ENCODE results near the gene DCLRE1B. TPM values are rescaled to one million over a fixed set of nuclear protein-coding genes. Genes with fewer than 3 reads are reported as not detected.
A peak's percentile ranks its signal among the peaks of the same experiment; 100 is the strongest.

The DCLRE1B gene
- total and polyA plus RNA-seq, 9 of the 15 experiments (the other 6 are each of a cell fraction or from before 2014, with no cell fraction given): 10.6 to 28.8 (median 17.2) TPM

DNA sequence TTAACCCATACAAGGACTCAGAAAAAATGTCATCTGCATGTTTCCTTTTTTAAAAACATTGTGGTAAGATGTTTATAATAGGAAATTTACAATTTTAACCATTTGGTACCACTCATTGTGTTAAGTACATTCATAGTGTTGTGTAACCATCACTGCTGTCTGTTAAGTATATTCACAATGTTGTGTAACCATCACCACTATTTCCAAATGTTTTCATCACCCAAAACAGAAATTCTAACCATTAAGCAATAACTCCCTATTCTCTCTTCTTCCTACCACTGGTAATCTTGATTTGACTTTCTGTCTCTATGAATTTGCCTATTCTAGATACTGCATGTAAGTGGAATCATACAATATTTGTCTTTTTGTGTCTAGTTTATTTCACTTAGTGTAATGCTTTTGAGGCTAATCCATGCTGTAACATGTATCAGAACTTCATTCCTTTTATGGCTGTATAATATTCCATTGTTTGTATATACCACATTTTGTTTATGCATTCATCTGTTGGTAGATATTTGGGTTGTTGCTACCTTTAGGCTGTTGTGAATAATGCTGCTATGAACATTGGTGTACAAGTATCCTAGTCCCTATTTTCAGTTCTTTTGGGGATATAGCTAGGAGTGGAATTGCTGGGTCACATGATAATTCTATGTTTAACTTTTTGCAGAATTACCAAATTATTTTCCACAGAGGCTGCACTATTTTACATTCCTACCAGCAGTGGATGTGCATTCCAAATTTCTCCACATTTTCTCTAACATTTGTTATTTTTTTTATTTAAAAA is 38.1 kb downstream of the DCLRE1B start:
- H3K9ac ChIP-seq (ENCODE audit: insufficient read depth in 1 of 2, low read depth in 2 of 2, low read length in 2 of 2): no peak overlapping the region
- TSS peak; percentile 9 for BruUV-seq (replicated peaks)
- H3K4me2 ChIP-seq (ENCODE audit: insufficient read depth, low read length): no peak overlapping the region
- DNase-seq (ENCODE audit: extremely low read depth in 1 of 4, low spot score in 3 of 4) (no peak), ATAC-seq (no peak), FAIRE-seq (no peak)
- peaks cover 7 to 15% of the 10 kb centered on the region in 2 experiments; a peak in 3 of 5 replicates for H3K4me1 ChIP-seq (replicated peaks in 1 of 2; ENCODE audit: control insufficient read depth in 2 of 2, insufficient read depth in 2 of 2, low read length in 2 of 2)
- no peaks in the 10 kb centered on the region for H3K9me3 ChIP-seq (replicated peaks; ENCODE audit: control insufficient read depth, insufficient read depth, low read depth, low read length)
- in situ Hi-C loops (cut with MboI) (no loop called here), intact Hi-C loops (cut with micrococcal nuclease) (no loop called here)
- no peaks in the 10 kb centered on the region for H3K27me3 ChIP-seq (ENCODE audit: control insufficient read depth in 2 of 2, insufficient read depth in 2 of 2, low read length in 2 of 2)
- H2AFZ ChIP-seq (ENCODE audit: low read depth, low read length): no peak overlapping the region
- ChIA-PET POLR2A (interaction anchor here (0.9 to 7.3 kb wide), 2 partner anchors 9 to 13 kb away, joined by 4 to 61 read pairs; partner anchors contain the start of gene HIPK1), CTCF (ENCODE audit: low intra/inter-chr PET ratio) (no interaction called here)
- H4K20me1 ChIP-seq (replicated peaks; ENCODE audit: control insufficient read depth, insufficient read depth, low read length): peaks cover 9% of the 10 kb centered on the region; the same call in 1 of the 2 replicates
- peaks cover 54% of the 10 kb centered on the region for H3K36me3 ChIP-seq (ENCODE audit: control insufficient read depth, insufficient read depth, low read length)
- H3K9me1 ChIP-seq (ENCODE audit: control insufficient read depth, insufficient read depth, low read length): no peaks in the 10 kb centered on the region
- TF ChIP-seq, protein P1, sequence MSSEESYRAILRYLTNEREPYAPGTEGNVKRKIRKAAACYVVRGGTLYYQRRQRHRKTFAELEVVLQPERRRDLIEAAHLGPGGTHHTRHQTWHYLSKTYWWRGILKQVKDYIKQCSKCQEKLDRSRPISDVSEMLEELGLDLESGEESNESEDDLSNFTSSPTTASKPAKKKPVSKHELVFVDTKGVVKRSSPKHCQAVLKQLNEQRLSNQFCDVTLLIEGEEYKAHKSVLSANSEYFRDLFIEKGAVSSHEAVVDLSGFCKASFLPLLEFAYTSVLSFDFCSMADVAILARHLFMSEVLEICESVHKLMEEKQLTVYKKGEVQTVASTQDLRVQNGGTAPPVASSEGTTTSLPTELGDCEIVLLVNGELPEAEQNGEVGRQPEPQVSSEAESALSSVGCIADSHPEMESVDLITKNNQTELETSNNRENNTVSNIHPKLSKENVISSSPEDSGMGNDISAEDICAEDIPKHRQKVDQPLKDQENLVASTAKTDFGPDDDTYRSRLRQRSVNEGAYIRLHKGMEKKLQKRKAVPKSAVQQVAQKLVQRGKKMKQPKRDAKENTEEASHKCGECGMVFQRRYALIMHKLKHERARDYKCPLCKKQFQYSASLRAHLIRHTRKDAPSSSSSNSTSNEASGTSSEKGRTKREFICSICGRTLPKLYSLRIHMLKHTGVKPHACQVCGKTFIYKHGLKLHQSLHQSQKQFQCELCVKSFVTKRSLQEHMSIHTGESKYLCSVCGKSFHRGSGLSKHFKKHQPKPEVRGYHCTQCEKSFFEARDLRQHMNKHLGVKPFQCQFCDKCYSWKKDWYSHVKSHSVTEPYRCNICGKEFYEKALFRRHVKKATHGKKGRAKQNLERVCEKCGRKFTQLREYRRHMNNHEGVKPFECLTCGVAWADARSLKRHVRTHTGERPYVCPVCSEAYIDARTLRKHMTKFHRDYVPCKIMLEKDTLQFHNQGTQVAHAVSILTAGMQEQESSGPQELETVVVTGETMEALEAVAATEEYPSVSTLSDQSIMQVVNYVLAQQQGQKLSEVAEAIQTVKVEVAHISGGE (CRISPR knock-in tag; IDR thresholded peaks at IDR 0.05): peak in 1 of 3 experiments; percentile 37; a peak in 1 of 6 replicates
- TF ChIP-seq FOXK2 (conservative IDR thresholded peaks at IDR 0.05 in 1 of 2, IDR thresholded peaks at IDR 0.05 in 1 of 2; ENCODE audit: low read depth in 2 of 2): no peak
- no peak for TF ChIP-seq GATA2 (CRISPR knock-in tag; IDR thresholded peaks at IDR 0.05)
- TF ChIP-seq TFE3 (CRISPR knock-in tag; IDR thresholded peaks at IDR 0.05): peak; percentile 31; the same call in 1 of the 2 replicates
- no peak for TF ChIP-seq FUS (optimal IDR thresholded peaks at IDR 0.05; ENCODE audit: low read depth, low read length)
- TF ChIP-seq CEBPB (tag; IDR thresholded peaks at IDR 0.05): peak; percentile 90
- peak; percentile 60 to 65; a peak in 2 of 4 replicates for TF ChIP-seq TRIM24 (IDR thresholded peaks at IDR 0.05)
- TF ChIP-seq EP400 (IDR thresholded peaks at IDR 0.05): 0 out of 2 replicates have a peak, but pooled peaks have one; percentile 16
- no peak for TF ChIP-seq ZNF449 (CRISPR knock-in tag; IDR thresholded peaks at IDR 0.05)
- peak; percentile 15 for TF ChIP-seq ZNF146 (CRISPR knock-in tag; IDR thresholded peaks at IDR 0.05; ENCODE audit: unreplicated experiment)
- TF ChIP-seq CEBPG (CRISPR knock-in tag; IDR thresholded peaks at IDR 0.05): no peak
- TF ChIP-seq CEBPG (tag; conservative IDR thresholded peaks at IDR 0.05 in 1 of 2, IDR thresholded peaks at IDR 0.05 in 1 of 2): peak; percentile 72 to 91
- TF ChIP-seq ELF4 (CRISPR knock-in tag; IDR thresholded peaks at IDR 0.05): no peak
- H3K79me2 ChIP-seq (ENCODE audit: control insufficient read depth, insufficient read depth, low read length): peaks cover 92% of the 10 kb centered on the region
- no peak overlapping the region for H3K4me3 ChIP-seq
- H3K27ac ChIP-seq (ENCODE audit: extremely low read depth, low read depth, low read length): no peak overlapping the region

Measured in K562 (cell line).